Measurements from ENCODE around the gene RAB40AL.
"Not testable (repeated sequence)": the region's sequence is repeated elsewhere in the genome, so short reads cannot be mapped to it uniquely, and the experiment has no call there.

RAB40AL gene

DNA sequence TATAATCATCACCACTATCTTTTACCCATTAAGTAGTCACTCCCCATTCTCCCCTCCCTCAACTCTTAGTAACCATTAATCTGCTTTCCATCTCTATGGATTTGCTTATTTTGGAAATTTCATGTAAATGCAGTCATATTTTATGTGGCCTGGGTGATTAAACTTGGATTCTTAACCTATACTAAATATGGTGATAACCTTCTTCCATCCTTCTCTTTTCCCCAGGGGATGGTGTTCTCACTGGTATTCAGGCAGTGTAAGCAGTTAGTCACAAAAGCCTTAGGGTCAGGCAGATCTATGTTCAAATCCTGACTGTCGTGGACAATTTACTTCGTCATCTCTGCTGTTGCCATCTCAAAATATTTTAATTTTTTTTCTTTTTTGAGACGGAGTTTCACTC is 29.6 kb downstream of the RAB40AL start:
- TF ChIP-seq ZNF274 (IDR thresholded peaks at IDR 0.05; ENCODE audit: low read depth, low read length) = no peak
- no peak overlapping the region for H3K4me3 ChIP-seq (ENCODE audit: low read length)

DNA sequence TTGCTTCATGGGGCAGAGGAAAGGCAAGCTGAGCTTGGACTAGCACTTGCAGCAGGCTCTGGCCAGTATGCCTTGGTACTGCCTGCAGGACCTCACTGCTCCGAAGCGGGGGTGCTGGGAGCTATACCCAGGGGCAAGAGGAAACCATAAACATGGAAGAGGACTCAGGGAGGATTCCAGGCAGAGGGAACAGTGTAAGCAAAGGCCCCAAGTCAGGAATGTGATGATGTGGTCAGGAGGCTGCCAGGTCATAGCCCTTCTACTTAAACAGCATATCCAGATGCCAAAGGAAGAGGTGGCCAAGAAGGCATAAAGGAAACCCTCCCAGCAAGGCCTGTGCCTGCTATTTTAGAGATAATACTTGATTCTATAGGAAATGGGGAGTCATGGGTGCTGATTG is 31.1 kb downstream of the RAB40AL start:
- H3K4me3 ChIP-seq (ENCODE audit: low read length) = no peak overlapping the region
- no peak for TF ChIP-seq ZNF274 (IDR thresholded peaks at IDR 0.05; ENCODE audit: low read depth, low read length)

DNA sequence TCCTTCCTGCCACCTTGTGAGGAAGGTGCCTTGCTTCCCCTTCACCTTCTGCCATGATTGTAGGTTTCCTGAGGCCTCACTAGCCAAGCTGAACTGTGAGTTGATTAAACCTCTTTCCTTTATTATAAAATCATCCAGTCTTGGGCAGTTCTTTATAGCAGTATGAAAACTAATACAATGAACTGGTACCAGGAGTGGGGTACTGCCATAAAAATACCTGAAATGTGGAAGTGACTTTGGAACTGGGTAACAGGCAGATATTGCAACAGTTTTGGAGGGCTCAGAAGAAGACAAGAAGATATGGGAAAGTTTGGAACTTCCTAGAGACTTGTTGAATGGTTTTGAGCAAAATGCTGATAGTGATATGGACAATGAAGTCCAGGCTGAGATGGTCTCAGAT is 34.5 kb downstream of the RAB40AL start:
- H3K4me3 ChIP-seq (ENCODE audit: low read length) = not testable (repeated sequence)

DNA sequence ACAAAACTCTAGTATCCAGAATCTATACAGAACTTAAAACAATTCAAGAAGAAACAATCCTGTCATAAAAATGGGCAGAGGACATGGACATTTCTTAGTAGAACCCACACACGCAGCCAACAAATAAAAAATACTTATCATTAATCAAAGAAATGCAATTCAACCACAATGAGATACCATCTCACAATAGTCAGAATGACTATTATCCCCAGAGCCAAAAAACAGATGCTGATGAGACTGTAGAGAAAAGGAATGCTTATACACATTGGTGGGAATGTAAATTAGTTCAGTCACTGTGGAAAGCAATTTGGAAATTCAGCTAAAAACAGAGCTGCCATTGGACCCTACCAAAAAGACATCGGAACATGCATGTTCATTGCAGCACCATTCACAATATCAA is 37.9 kb downstream of the RAB40AL start:
- H3K4me3 ChIP-seq (ENCODE audit: low read length) = no peak overlapping the region
- TF ChIP-seq ZNF274 (IDR thresholded peaks at IDR 0.05; ENCODE audit: low read depth, low read length) = no peak

DNA sequence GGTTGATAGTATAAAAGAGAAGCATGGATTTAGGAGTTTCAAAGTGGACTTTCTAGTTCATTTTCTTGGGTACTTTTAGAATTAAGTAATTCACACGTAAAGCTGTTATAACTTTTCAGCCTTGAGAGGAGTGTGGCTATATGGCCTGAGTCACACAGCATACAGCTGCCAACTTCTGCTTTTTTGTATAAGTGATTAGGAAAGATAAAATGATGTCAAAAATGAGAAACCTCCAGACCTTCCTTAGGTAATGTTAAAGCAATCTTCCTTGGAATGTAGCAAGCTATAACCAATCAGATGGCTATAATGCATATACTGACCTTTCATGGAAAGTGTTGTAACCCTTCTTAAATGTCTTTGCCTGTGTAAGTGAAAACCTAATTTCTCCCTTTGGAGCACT is 39.2 kb downstream of the RAB40AL start:
- no peak for TF ChIP-seq ZNF274 (IDR thresholded peaks at IDR 0.05; ENCODE audit: low read depth, low read length)
- H3K4me3 ChIP-seq (ENCODE audit: low read length) = no peak overlapping the region

DNA sequence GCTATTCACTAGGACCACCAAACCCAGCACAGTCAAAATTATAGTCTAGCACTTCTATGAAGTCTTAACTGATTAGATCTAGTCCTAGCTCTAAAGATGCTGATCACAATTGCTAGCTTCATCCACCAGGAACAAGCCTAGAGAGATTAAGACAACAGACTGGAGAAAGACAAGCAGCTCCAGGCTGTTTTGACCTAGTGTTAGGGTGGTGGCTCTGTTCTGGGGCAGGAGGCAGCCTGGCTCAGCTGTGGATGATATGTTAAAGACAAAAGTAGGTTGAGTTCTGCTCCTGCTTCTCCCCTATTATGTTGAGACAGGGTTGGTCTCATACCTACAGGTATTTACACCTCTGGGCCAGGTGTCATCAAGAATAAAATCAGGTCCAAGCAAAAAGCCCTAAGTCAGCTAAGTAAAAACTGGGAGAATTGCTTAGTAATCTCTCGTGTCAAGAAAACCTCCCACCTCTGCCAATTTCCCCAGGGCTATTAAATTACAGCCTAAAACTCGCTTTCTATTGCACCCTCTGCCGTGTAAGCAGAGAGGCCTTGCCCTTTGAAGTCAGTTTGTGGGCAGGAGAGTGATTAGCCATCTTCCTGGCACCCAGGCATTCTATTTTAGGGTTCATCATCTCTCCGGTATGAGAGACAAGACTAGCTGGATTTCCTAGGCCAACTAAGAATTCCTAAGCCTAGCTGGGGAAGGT is 39.9 kb downstream of the RAB40AL start:
- no peak for TF ChIP-seq ZNF274 (IDR thresholded peaks at IDR 0.05; ENCODE audit: low read depth, low read length)

DNA sequence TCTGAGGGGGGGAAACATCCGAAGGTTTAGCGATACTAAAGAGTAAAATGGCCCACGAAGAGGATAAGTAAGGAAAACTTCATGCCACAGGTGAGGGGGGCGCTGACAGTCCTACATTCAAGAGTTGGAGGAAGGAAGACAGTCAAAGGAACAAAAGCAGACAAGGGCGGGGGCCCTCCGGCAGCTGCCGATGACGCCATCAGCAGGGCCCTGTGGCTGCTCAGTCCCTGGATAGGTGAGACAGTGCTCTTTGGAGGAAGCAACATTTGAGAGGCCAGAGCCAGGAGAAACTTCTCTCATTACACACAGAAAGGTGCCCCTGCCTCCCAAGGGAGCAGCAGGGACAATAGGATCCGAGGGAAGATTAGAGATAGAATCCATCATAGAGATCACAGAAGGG is 41.5 kb downstream of the RAB40AL start:
- no peak overlapping the region for H3K4me3 ChIP-seq (ENCODE audit: low read length)
- no peak for TF ChIP-seq ZNF274 (IDR thresholded peaks at IDR 0.05; ENCODE audit: low read depth, low read length)

More for the DNA sequence above, 39.9 kb downstream of the RAB40AL start:
- H3K4me3 ChIP-seq (ENCODE audit: low read length) = no peak overlapping the region

DNA sequence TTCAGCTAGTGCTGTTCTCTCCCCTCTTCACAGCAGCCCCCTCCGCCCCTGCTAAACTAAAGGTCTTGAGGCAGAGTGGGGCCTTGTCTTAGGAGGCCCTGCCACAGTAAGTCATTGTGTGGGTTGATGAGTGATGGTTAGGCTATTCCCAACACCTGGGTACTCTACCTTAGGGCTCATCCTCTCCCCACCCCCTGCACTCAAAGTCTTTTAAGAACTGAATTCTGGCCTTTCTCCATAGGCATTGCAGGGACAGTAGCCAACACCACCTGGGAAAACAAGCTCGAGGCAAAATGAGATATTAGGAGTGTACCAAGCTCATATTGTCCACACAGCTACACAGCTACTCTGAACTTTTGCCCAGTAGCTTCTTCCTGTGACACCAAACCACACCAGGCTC is 42.5 kb downstream of the RAB40AL start:
- no peak overlapping the region for H3K4me3 ChIP-seq (ENCODE audit: low read length)
- TF ChIP-seq ZNF274 (IDR thresholded peaks at IDR 0.05; ENCODE audit: low read depth, low read length) = no peak

DNA sequence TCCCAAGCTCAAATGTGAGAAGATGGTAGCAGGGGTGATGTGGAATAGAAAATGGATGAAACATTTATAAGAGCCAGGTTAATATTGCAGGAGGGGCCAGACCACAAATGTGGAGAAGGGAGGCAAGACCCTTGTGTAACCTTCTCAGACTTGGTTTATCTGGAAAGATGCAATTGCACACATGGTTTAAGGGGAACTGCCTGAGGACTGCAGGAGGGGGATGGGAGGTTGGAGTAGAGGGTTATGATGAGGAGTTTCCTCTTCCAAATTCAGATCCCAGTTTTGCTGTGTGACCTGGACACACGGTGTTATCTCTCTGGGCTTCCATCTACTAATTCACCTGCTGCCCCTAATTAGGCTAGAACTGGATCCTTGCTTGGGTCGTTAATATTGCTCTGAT is 46.1 kb downstream of the RAB40AL start:
- no peak for TF ChIP-seq ZNF274 (IDR thresholded peaks at IDR 0.05; ENCODE audit: low read depth, low read length)
- no peak overlapping the region for H3K4me3 ChIP-seq (ENCODE audit: low read length)

DNA sequence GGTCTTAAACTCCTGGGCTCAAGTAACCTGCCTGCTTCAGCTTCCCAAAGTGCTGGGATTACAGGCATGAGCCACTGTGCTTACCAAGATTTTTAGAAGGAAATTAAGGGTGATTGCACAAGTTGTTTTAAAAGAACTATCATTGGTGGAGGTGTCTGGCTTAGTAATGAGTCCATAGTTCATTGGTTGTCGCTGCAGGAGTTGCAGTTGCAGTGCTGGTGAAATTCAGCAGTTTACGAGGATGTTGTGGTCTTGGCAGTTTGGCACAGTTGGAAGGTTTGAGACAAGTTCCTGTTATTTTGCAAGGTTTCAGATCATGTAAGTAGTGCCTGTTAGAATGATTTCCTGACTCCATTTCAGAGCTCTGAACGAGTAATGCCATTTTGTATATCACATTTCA is 48.1 kb downstream of the RAB40AL start:
- no peak for TF ChIP-seq ZNF274 (IDR thresholded peaks at IDR 0.05; ENCODE audit: low read depth, low read length)
- H3K4me3 ChIP-seq (ENCODE audit: low read length) = no peak overlapping the region
